NB4 (cell line): ENCODE data around the gene ZBTB33.

ENCODE experiments used
- MAX ChIP-seq: IDR thresholded peaks from 2 replicates; pipeline ENCODE4 v1.6.1; 2011; ENCODE audit warnings: low read depth, low read length
- POLR2A ChIP-seq: IDR thresholded peaks from 2 replicates; pipeline ENCODE4 v1.6.1; 2011; ENCODE audit warnings: mild to moderate bottlenecking; ENCODE audit not compliant: insufficient read length; ENCODE audit errors: extremely low read depth
- TF ChIP-seq, protein P1 (sequence below): IDR thresholded peaks from one replicate; pipeline ENCODE4 v1.5.1; 2012; ENCODE audit warnings: low read depth, low read length

DNA sequence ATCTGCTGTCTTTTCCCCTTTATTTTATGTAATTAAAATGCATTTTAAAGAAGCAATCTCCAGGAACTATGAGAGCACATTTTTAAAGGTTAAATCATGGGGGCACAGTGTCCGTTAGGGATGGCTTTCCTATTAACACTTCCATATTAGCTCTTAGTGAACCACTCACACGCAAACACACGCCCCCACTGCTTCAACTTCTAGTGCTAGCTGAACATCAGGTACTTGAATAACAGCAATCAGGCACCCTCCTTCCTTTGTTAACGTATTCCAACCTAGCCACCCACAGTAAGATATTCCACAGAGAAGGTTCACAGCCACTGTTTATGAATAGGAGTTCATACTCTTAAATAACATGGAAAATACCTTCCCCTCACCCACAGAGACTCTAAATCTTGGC lies 51.3 kb downstream of the ZBTB33 start:
- TF ChIP-seq, protein P1, sequence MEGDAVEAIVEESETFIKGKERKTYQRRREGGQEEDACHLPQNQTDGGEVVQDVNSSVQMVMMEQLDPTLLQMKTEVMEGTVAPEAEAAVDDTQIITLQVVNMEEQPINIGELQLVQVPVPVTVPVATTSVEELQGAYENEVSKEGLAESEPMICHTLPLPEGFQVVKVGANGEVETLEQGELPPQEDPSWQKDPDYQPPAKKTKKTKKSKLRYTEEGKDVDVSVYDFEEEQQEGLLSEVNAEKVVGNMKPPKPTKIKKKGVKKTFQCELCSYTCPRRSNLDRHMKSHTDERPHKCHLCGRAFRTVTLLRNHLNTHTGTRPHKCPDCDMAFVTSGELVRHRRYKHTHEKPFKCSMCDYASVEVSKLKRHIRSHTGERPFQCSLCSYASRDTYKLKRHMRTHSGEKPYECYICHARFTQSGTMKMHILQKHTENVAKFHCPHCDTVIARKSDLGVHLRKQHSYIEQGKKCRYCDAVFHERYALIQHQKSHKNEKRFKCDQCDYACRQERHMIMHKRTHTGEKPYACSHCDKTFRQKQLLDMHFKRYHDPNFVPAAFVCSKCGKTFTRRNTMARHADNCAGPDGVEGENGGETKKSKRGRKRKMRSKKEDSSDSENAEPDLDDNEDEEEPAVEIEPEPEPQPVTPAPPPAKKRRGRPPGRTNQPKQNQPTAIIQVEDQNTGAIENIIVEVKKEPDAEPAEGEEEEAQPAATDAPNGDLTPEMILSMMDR: no peak
- TF ChIP-seq MAX: no peak
- TF ChIP-seq POLR2A: no peak
